CD4-positive, CD25-positive, alpha-beta regulatory T cell (primary cell): ENCODE measurements around the gene KCNMA1. TPM values are rescaled to one million over a fixed set of nuclear protein-coding genes. Genes with fewer than 3 reads are reported as not detected.
A peak's percentile ranks its signal among the peaks of the same experiment; 100 is the strongest.
"Not testable (repeated sequence)": the region's sequence is repeated elsewhere in the genome, so short reads cannot be mapped to it uniquely, and the experiment has no call there.

ENCODE experiments used
- ATAC-seq, 2 donors: fragments of 150-1000 bp; cut with Tn5 transposase; one replicate each; pipeline ENCODE4 v1.10.0; 2021; ENCODE audit warnings: low read depth in 2 of 2, moderate number of reproducible peaks in 2 of 2, moderate library complexity in 1 of 2
- DNase-seq, 3 donors: peaks; one replicate each; pipeline versions ENCODE4 v3.0.0 to v3.0.0-alpha.2; 2012 to 2022; ENCODE audit warnings: mixed read lengths in 1 of 3
- H3K27ac ChIP-seq: one replicate; pipeline ENCODE4 v1.7.0; 2013; ENCODE audit warnings: mild to moderate bottlenecking, low read length; ENCODE audit not compliant: insufficient read depth, poor library complexity, severe bottlenecking
- H3K27me3 ChIP-seq: one replicate; pipeline ENCODE4 v1.7.0; 2013; ENCODE audit warnings: low read length; ENCODE audit not compliant: control insufficient read depth, insufficient read depth
- H3K36me3 ChIP-seq: one replicate; pipeline ENCODE4 v1.7.0; 2013; ENCODE audit warnings: mild to moderate bottlenecking, low read length, moderate library complexity; ENCODE audit not compliant: control insufficient read depth, insufficient read depth
- H3K4me1 ChIP-seq: 2 replicates; pipeline ENCODE4 v1.7.0; 2013; ENCODE audit warnings: mild to moderate bottlenecking, low read length; ENCODE audit not compliant: insufficient read depth, control insufficient read depth, poor library complexity, severe bottlenecking
- H3K4me3 ChIP-seq: one replicate; pipeline ENCODE4 v1.7.0; 2013; ENCODE audit warnings: low read depth, mild to moderate bottlenecking, low read length, moderate library complexity
- H3K9me3 ChIP-seq, 2 experiments: 1 replicate in 1 of 2; 2 replicates in 1 of 2; pipeline ENCODE4 v1.7.0; 2013; ENCODE audit warnings: low read length in 2 of 2, mild to moderate bottlenecking in 1 of 2, moderate library complexity in 1 of 2; ENCODE audit not compliant: control insufficient read depth in 2 of 2
- H3K27ac Mint-ChIP-seq, 3 donors: one replicate each; pipeline ENCODE4 v1.8.0; 2020 to 2022; ENCODE audit warnings: mild to moderate bottlenecking in 3 of 3, mixed read lengths in 3 of 3, moderate library complexity in 2 of 3
- H3K27me3 Mint-ChIP-seq: one replicate; pipeline ENCODE4 v1.8.0; 2022; ENCODE audit warnings: mild to moderate bottlenecking, mixed read lengths
- H3K36me3 Mint-ChIP-seq: one replicate; pipeline ENCODE4 v1.8.0; 2020; ENCODE audit warnings: mixed read lengths
- H3K4me1 Mint-ChIP-seq, 4 donors: one replicate each; pipeline ENCODE4 v1.8.0; 2020 to 2022; ENCODE audit warnings: mixed read lengths in 4 of 4, mild to moderate bottlenecking in 1 of 4
- H3K4me3 Mint-ChIP-seq, 4 donors: one replicate each; pipeline ENCODE4 v1.8.0; 2020 to 2022; ENCODE audit warnings: mild to moderate bottlenecking in 4 of 4, mixed read lengths in 4 of 4, moderate library complexity in 3 of 4
- H3K9me3 Mint-ChIP-seq, 7 donors: one replicate each; pipeline ENCODE4 v1.8.0; 2020 to 2022; ENCODE audit warnings: mixed read lengths in 7 of 7, mild to moderate bottlenecking in 3 of 7, moderate library complexity in 2 of 7
- polyA plus RNA-seq, 4 donors: library from polyadenylated mRNA; unstranded; fragments of 300-500 nt; fragmentation: Illumina TruSeq; gene quantifications; one replicate each; pipeline ENCODE4 v1.2.3, GENCODE V29; 2021
- total RNA-seq: library from RNA; stranded (reverse); gene quantifications from one replicate; pipeline ENCODE4 v1.2.3, GENCODE V29; 2022

KCNMA1 gene
- total and polyA plus RNA-seq, 5 donors from 2014 or later = not detected

DNA sequence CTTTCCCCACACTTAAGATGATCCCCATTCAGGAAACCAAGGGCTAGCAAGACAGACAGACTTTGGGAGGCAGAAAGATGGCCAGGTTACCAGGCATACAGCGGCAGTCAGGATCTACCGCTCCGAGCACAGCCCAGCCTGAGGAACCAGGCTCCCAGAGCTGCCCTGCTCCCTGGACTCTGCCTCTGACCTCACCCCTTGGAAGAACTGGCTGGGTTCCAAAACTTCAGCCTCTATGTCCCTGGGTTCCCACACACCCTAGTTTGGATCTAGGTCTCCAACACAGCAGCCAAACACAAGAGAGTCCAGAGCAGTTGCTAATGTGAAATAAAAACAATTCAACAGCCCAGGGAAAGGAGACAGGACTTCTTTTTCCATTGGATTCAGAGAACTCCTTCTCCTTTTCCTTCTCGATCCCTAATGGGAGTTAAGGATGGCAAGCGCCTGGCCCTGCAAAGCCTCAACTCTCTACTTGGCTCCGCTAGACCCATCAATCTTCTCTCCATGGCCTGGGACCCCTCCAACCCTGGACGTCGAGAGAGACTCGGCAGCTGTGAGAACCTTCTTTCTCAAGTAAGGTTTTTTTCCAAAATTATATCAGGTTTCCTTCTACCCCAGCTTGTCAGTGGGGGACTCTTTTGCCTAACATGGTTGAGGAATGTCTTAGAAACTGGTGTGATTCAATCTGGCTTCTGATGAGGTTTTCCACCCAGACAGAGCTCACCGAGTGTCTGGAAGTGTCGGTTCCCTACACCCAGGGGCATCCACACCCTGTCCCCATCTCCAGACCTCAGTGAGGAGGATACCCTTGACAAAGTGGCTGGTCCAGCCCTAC lies 219.6 kb downstream of the KCNMA1 start:
- ATAC-seq (no peak), DNase-seq (no peak)
- H3K9me3 Mint-ChIP-seq = no peaks in the 10 kb centered on the region

GRCh38 chr10:77417359-77417758 lies 220.2 kb downstream of the KCNMA1 start:
- H3K4me1 Mint-ChIP-seq = no peaks in the 10 kb centered on the region
- Histone ChIP-seq H3K9me3 (no peaks in the 10 kb centered on the region), H3K27me3 (no peaks in the 10 kb centered on the region), H3K4me3 (no peak overlapping the region), H3K4me1 (no peaks in the 10 kb centered on the region), H3K36me3 (no peaks in the 10 kb centered on the region), H3K27ac (no peak overlapping the region)
- no peak overlapping the region for H3K27ac Mint-ChIP-seq
- H3K9me3 Mint-ChIP-seq = no peaks in the 10 kb centered on the region
- no peak overlapping the region for H3K4me3 Mint-ChIP-seq
- H3K27me3 Mint-ChIP-seq = no peaks in the 10 kb centered on the region
- no peak for DNase-seq
- no peaks in the 10 kb centered on the region for H3K36me3 Mint-ChIP-seq
- ATAC-seq = no peak

More for the DNA sequence above, 219.6 kb downstream of the KCNMA1 start:
- Histone ChIP-seq H3K36me3 (no peaks in the 10 kb centered on the region), H3K9me3 (no peaks in the 10 kb centered on the region), H3K4me3 (no peak overlapping the region), H3K27ac (no peak overlapping the region), H3K4me1 (no peaks in the 10 kb centered on the region), H3K27me3 (no peaks in the 10 kb centered on the region)
- H3K36me3 Mint-ChIP-seq = no peaks in the 10 kb centered on the region
- no peaks in the 10 kb centered on the region for H3K4me1 Mint-ChIP-seq
- no peak overlapping the region for H3K4me3 Mint-ChIP-seq
- H3K27me3 Mint-ChIP-seq = no peaks in the 10 kb centered on the region
- no peak overlapping the region for H3K27ac Mint-ChIP-seq

- H3K27ac Mint-ChIP-seq = no peak overlapping the region
- no peaks in the 10 kb centered on the region for H3K27me3 Mint-ChIP-seq
- no peak overlapping the region for H3K27ac ChIP-seq
- H3K4me1 Mint-ChIP-seq = no peaks in the 10 kb centered on the region
- no peaks in the 10 kb centered on the region for H3K27me3 ChIP-seq
- H3K4me1 ChIP-seq = no peaks in the 10 kb centered on the region
- no peaks in the 10 kb centered on the region for H3K9me3 Mint-ChIP-seq
- DNase-seq = no peak
- no peak overlapping the region for H3K4me3 ChIP-seq
- no peaks in the 10 kb centered on the region for H3K36me3 Mint-ChIP-seq
- no peak for ATAC-seq
- H3K4me3 Mint-ChIP-seq = peak overlapping the region in 1 of 4 donors; percentile 68
- H3K9me3 ChIP-seq = no peaks in the 10 kb centered on the region
- H3K36me3 ChIP-seq = no peaks in the 10 kb centered on the region
These were observed 221.1 kb downstream of the KCNMA1 start for GRCh38 chr10:77416311-77417135.

DNA sequence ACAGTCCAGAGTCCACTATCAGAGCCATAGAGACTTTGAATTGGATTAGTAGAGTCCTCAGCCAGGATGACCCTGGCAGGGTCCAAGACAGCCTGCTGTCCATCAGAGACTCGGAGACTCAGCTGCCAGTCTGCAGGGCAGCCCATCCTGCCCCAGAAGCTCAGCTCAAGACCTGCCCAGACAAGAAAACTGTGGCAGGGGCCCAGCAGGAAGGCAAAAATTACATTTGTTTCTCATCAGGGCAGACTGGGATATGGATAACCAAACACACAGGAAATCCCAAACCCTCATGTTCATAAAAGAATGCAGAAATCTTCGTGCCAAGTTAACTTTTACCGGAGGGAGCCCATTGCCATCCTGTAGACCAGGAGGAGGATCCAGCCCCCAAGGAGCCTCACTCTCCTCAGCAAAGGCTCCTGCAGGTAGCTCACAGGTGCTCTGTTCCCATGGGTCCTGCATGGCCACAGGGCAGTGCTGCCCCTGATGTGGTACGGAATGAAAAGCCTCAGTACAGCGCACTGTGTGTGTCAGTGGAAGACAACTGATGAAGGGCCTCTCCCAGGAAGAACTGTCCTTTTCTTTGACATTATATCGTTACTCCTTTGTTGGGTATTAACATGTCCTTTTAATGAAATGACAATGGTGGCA lies 222.2 kb downstream of the KCNMA1 start:
- H3K36me3 Mint-ChIP-seq = no peaks in the 10 kb centered on the region

GRCh38 chr10:77413231-77413630 lies 224.4 kb downstream of the KCNMA1 start:
- Histone ChIP-seq H3K4me1 (no peaks in the 10 kb centered on the region), H3K9me3 (no peaks in the 10 kb centered on the region), H3K27me3 (no peaks in the 10 kb centered on the region), H3K36me3 (no peaks in the 10 kb centered on the region), H3K27ac (no peak overlapping the region), H3K4me3 (no peak overlapping the region)
- H3K27me3 Mint-ChIP-seq = peaks cover 5% of the 10 kb centered on the region
- H3K4me1 Mint-ChIP-seq = no peaks in the 10 kb centered on the region
- H3K27ac Mint-ChIP-seq = no peak overlapping the region
- H3K9me3 Mint-ChIP-seq = no peaks in the 10 kb centered on the region
- ATAC-seq = no peak
- no peak overlapping the region for H3K4me3 Mint-ChIP-seq
- DNase-seq = no peak
- no peaks in the 10 kb centered on the region for H3K36me3 Mint-ChIP-seq

More for the DNA sequence above, 222.2 kb downstream of the KCNMA1 start:
- Mint-ChIP-seq H3K9me3 (no peaks in the 10 kb centered on the region), H3K4me1 (no peaks in the 10 kb centered on the region), H3K4me3 (no peak overlapping the region), H3K27me3 (no peaks in the 10 kb centered on the region), H3K27ac (no peak overlapping the region)
- DNase-seq (no peak), ATAC-seq (no peak)
- Histone ChIP-seq H3K27ac (no peak overlapping the region), H3K36me3 (no peaks in the 10 kb centered on the region), H3K9me3 (no peaks in the 10 kb centered on the region), H3K4me3 (no peak overlapping the region), H3K4me1 (no peaks in the 10 kb centered on the region), H3K27me3 (no peaks in the 10 kb centered on the region)

DNA sequence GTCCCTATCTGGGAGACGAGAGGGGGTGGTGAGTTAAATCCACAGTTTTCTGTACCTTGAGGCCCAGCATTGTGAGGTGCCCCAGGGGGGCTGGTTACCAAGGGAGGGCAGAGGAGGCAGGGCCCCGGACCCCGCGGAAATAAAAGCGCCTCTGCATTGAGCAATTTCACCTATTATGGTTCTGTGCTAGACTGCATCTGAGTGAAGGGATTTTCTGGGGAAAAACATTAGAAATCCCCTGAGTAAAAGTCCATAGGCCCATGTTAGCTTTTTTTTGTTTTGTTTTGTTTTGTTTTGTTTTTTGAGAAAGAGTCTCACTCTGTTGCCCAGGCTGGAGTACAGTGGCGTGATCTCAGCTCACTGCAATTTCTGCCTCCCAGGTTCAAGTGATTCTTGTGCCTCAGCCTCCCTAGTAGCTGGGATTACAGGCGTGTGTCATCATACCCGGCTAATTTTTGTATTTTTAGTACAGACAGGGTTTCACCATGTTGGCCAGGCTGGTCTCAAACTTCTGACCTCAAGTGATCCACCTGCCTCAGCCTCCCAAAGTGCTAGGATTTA lies 225.0 kb downstream of the KCNMA1 start:
- not testable (repeated sequence) for H3K27ac ChIP-seq, H3K27me3 Mint-ChIP-seq, H3K36me3 ChIP-seq, H3K36me3 Mint-ChIP-seq, H3K4me3 ChIP-seq, H3K4me1 Mint-ChIP-seq, ATAC-seq, H3K4me1 ChIP-seq, DNase-seq, H3K27ac Mint-ChIP-seq, H3K9me3 Mint-ChIP-seq, H3K4me3 Mint-ChIP-seq, H3K27me3 ChIP-seq, H3K9me3 ChIP-seq

- H3K4me3 Mint-ChIP-seq = no peak overlapping the region
These were observed 225.8 kb downstream of the KCNMA1 start for GRCh38 chr10:77411805-77412204.

More at GRCh38 chr10:77411805-77412204, 225.8 kb downstream of the KCNMA1 start:
- no peaks in the 10 kb centered on the region for H3K36me3 Mint-ChIP-seq
- no peaks in the 10 kb centered on the region for H3K36me3 ChIP-seq
- H3K9me3 Mint-ChIP-seq = no peaks in the 10 kb centered on the region
- H3K4me1 ChIP-seq = no peaks in the 10 kb centered on the region
- no peak overlapping the region for H3K27ac Mint-ChIP-seq
- H3K27me3 Mint-ChIP-seq = peaks cover 5% of the 10 kb centered on the region
- no peak overlapping the region for H3K27ac ChIP-seq
- no peak for ATAC-seq
- H3K4me1 Mint-ChIP-seq = no peaks in the 10 kb centered on the region
- DNase-seq = no peak
- no peaks in the 10 kb centered on the region for H3K9me3 ChIP-seq
- no peaks in the 10 kb centered on the region for H3K27me3 ChIP-seq
- H3K4me3 ChIP-seq = no peak overlapping the region
